Islet precursor cell (in vitro differentiated cells): ENCODE measurements around the gene PTGDR.

ENCODE experiments used
- DNase-seq: peaks from one replicate; pipeline ENCODE4 v3.0.0-alpha.2; 2018

Gene PTGDR

DNA sequence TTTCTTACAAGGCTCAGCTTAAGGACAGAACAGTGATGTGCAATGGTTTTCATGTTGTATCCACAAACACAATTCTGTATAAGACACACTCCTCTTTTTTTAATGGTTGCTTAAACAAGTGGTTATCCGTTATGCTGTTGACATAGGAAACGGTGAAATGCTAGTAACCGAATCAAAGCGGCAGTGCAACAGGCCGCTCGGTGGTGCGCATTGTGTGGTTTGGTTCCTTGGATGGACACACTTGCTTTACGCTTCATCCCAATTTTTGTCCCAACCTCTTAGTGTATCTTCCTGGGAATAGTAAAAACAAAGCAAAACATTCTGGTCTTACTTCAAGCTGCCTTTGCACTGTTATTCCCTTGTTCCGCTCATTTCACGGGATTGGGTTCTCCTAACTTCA is 46.0 kb downstream of the PTGDR start:
- DNase-seq, result no peak

DNA sequence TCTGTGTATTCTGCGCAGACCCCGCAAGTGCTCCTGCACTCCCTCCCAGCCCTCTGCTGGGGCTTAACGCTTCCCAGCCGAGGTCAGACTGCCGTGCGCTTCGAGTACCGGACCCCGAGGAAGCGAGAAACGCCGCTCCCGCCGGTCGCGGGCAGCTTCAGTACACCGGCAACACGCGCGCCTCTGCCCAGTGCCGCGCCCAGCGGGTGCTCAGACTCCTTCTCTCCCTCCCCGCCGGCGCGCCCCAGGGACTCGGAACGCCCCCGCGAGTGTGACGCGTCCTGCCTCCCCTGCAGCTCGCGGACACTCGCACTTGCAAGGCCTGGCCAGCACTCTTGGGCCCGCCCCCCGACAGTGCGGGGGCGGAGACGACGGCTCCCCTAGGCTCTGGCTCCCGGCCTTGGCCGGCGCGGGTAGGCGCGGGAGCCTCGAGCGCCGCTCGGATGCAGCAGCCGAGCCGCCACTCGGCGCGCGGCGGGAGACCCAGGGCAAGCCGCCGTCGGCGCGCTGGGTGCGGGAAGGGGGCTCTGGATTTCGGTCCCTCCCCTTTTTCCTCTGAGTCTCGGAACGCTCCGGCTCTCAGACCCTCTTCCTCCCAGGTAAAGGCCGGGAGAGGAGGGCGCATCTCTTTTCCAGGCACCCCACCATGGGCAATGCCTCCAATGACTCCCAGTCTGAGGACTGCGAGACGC is 46.6 kb downstream of the PTGDR start, which contains the start of gene PTGER2:
TSS of gene PTGER2 (plus strand) at position 410 of the 692 bp plus-strand sequence. CDS start at position 647, 237 bp downstream.
- peak; percentile 84 for DNase-seq

GRCh38 chr14:52314595-52315354 is 47.3 kb downstream of the PTGDR start:
- peak; percentile 65 for DNase-seq

DNA sequence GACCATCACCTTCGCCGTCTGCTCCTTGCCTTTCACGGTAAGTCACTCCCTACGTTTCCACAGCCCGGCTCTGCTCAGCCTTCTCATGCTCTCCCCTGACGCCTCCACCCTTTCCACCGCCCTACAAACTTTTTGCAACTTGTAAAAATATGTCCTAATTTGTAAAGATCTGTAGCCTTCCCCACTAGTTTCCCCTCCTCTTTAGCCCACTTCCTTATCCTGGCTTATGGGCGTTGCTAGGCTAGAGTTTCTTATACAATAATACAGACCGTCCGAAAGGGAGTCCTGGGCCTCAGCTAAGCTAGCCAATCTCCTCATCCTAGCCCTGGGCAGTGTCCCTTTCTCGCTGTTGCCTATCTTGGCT is 47.8 kb downstream of the PTGDR start:
- no peak for DNase-seq

- DNase-seq, result no peak
These were observed 50.6 kb downstream of the PTGDR start for GRCh38 chr14:52318062-52318461.

DNA sequence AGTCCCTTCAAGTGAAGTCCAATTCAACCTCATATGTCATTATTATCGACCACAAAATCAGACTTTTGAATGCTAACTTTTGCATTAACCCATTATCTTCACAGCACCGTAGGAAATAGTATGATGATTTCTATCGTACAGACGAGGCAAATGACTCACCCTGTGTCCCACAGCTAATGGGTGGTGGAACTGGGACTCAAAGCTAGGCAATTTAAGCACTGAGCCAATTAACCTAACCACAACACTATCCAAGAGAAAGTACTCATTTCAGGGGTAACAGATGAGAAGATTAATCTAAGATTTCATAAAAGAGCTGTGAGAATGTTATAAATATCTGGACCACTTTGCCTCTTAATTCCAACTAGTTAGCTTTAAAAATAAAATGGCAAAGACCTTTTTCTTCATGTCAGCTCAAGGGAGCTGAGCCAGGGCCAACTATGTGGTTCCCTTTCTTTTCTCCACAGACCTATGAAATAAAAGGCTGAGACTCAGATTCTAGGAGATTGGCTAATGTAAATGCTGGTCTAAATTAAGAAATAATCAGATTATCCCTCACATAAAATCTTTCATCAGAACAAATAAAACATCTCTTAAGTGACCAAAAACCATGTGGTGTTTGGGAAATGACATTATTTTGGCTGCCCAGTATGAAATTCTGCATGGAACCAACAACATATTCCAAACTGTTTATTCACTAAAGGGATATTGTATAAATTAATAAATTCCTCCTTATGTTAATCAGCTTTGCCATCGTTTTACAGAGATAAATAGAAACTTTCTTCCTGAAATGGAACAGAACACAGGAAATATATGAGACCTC is 51.5 kb downstream of the PTGDR start:
- DNase-seq, result no peak

DNA sequence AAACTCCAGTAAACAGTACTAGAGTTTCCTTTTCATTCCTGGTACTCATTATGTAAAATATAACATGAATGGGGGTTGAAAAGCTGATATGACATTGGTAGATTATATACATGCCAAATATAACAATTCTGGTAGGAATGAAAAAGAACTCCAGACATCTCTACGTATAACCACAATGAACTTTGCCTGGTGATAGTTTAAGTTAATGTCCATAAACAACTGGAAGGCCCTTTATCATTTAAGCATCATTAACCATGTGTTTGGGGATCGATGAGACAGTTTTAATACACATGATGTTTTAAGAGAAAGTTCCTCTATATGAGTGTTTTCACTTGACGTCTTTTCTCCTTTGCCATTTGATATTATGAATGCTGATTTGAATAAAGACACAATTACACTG is 52.4 kb downstream of the PTGDR start:
- DNase-seq, result no peak

GRCh38 chr14:52325126-52325525 is 57.6 kb downstream of the PTGDR start:
- DNase-seq, result no peak

DNA sequence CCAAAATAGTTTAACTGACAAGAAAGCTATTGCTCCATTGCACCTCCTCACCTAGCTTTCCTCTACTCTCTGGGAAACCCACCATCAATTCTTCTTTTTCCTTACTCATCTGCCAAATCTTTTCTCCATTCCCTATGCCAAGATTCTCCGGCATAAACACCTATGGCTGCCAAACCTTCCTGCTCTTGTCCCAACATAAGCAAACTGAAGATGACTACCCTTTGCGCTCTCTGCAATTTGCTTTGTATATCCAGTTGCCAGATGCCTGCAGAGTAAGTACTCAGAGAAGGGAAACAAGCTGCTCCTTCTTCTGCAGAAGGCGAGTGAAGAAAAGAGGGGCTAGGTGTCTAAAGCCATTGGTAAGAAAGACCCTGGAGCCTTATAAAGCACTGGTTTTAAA is 58.1 kb downstream of the PTGDR start:
- no peak for DNase-seq
